Hematopoietic multipotent progenitor cell treated with erythropoietin and hydrocortisone succinate and interleukin-3 and kit ligand, for 17 days (in vitro differentiated cells): ENCODE measurements around the gene TMC1.

Experiments
- DNase-seq: peaks from one replicate; pipeline ENCODE4 v3.0.0-alpha.2; 2015; ENCODE audit warnings: low spot score

Gene TMC1

DNA sequence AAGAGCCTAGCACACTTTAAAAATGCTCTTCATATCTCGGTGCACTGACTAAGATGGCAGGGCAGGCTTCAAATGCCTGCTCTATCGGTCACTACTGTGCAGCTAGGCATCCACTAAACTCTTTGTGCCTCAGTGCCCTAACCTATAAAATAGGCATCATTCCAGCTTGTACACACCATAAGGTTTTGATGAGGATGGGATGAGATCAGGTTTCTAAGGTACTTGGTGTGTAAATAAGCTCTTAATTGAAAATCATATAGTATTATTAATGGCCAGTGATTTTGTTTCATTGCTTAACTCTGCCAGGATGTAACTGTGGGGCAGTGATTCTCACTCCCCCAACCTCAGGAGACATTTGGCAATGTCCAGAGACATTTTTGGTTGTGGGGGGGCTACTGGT, 352.9 kb downstream of the TMC1 start:
- DNase-seq = no peak

GRCh38 chr9:72875221-72875620, 353.8 kb downstream of the TMC1 start:
- no peak for DNase-seq

DNA sequence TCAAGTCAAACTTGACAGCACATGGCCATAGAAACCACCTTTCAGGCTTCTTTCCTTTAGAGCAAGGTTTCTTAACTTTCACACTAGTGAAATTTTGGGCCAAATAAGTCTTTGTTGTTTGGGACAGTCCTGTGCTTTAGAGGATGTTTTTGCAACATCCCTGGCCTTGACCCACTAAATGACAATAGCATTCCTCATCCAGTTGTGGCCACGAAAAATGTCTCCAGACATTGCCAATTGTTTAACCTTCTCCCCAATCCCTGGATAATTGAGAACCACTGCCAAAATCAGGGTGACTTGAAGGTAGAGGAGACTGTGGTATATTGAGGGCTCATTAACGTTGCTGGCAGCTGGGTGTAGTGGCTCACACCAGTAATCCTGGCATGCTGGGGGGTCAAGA, 359.4 kb downstream of the TMC1 start:
- DNase-seq = no peak

- DNase-seq = no peak
Measured at GRCh38 chr9:72882117-72882775, 360.8 kb downstream of the TMC1 start.

DNA sequence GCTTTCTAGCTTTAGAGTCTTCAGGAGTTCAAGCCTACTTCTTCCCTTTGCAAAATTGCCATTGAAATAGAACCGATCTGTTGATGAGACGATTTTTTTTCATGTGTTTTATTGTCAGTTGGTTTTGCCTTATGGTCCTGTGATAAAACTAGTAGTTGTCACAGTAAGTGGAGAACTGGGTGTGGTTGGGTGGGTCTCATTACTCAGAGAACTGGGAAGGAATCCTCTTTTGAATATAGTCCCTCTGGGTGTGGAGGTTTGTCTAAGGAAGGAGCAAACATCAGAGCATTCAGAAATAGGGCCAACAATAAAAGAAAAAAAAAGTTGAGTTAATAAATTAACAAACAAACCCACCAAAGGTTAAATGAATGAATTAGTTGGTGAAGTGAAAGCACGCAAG, 362.5 kb downstream of the TMC1 start:
- DNase-seq = no peak

GRCh38 chr9:72884508-72884907, 363.1 kb downstream of the TMC1 start:
- no peak for DNase-seq
